ENCODE results near the gene LEFTY1.

- no peak for TF ChIP-seq ELK1 (IDR thresholded peaks at IDR 0.05; ENCODE audit: borderline replicate concordance, low read depth, low read length)
- TF ChIP-seq USF2 (IDR thresholded peaks at IDR 0.05; ENCODE audit: low read depth, low read length) = no peak
- no peak for TF ChIP-seq BHLHE40 (IDR thresholded peaks at IDR 0.05; ENCODE audit: low read depth, low read length)
- TF ChIP-seq CHD1 (IDR thresholded peaks at IDR 0.05; ENCODE audit: low read depth, low read length) = no peak
- TF ChIP-seq RCOR1 (IDR thresholded peaks at IDR 0.05; ENCODE audit: insufficient replicate concordance, low read length) = no peak
- no peak for TF ChIP-seq CTCF (conservative IDR thresholded peaks at IDR 0.05; ENCODE audit: low read depth, low read length)
- TF ChIP-seq CEBPB (IDR thresholded peaks at IDR 0.05; ENCODE audit: low read depth, low read length) = no peak
- TF ChIP-seq MXI1 (IDR thresholded peaks at IDR 0.05; ENCODE audit: borderline replicate concordance, low read depth, low read length) = no peak
- no peak for TF ChIP-seq RAD21 (IDR thresholded peaks at IDR 0.05; ENCODE audit: low read length)
Measured at GRCh38 chr1:225888289-225888897, 553 bp downstream of the LEFTY1 start.
